Stimulated activated CD4-positive, alpha-beta T cell treated with anti-CD3 and anti-CD28 coated beads, TNF-alpha, amount 100 ng/mL, for 48 hours (primary cell): Measurements from ENCODE around the gene KCNQ1.

ENCODE experiments used
- DNase-seq, 3 donors: peaks; one replicate each; pipeline ENCODE4 v3.0.0-alpha.2; 2020; ENCODE audit warnings: low read depth in 3 of 3

KCNQ1 gene

GRCh38 chr11:2796508-2797113 lies 351.8 kb downstream of the KCNQ1 start:
- no peak for DNase-seq

- DNase-seq: no peak
Observed at GRCh38 chr11:2797121-2797711, 352.4 kb downstream of the KCNQ1 start.

GRCh38 chr11:2797741-2798361 lies 353.0 kb downstream of the KCNQ1 start:
- DNase-seq: no peak

- no peak for DNase-seq
Observed at GRCh38 chr11:2798951-2799761, 354.3 kb downstream of the KCNQ1 start.

- DNase-seq: no peak
Observed at GRCh38 chr11:2799881-2800654, 355.3 kb downstream of the KCNQ1 start.

GRCh38 chr11:2800655-2801531 lies 356.1 kb downstream of the KCNQ1 start:
- no peak for DNase-seq

GRCh38 chr11:2801711-2802388 lies 357.0 kb downstream of the KCNQ1 start:
- no peak for DNase-seq

GRCh38 chr11:2802389-2803185 lies 357.8 kb downstream of the KCNQ1 start:
- no peak for DNase-seq

- no peak for DNase-seq
Observed at GRCh38 chr11:2803186-2804091, 358.6 kb downstream of the KCNQ1 start.

- no peak for DNase-seq
Observed at GRCh38 chr11:2804189-2804588, 359.4 kb downstream of the KCNQ1 start.

- no peak for DNase-seq
Observed at GRCh38 chr11:2804701-2805387, 360.0 kb downstream of the KCNQ1 start.

- no peak for DNase-seq
Observed at GRCh38 chr11:2805388-2806056, 360.7 kb downstream of the KCNQ1 start.

- no peak for DNase-seq
Observed at GRCh38 chr11:2806351-2807024, 361.7 kb downstream of the KCNQ1 start.

- DNase-seq: no peak
Observed at GRCh38 chr11:2807025-2807681, 362.3 kb downstream of the KCNQ1 start.

GRCh38 chr11:2807801-2808241 lies 363.0 kb downstream of the KCNQ1 start:
- no peak for DNase-seq
